ENCODE data around the gene RNPEP. TPM values are rescaled to one million over a fixed set of nuclear protein-coding genes. Genes with fewer than 3 reads are reported as not detected.
A peak's percentile ranks its signal among the peaks of the same experiment; 100 is the strongest.

The RNPEP gene
- total RNA-seq, 1 experiment from 2014 or later: 108 TPM

DNA sequence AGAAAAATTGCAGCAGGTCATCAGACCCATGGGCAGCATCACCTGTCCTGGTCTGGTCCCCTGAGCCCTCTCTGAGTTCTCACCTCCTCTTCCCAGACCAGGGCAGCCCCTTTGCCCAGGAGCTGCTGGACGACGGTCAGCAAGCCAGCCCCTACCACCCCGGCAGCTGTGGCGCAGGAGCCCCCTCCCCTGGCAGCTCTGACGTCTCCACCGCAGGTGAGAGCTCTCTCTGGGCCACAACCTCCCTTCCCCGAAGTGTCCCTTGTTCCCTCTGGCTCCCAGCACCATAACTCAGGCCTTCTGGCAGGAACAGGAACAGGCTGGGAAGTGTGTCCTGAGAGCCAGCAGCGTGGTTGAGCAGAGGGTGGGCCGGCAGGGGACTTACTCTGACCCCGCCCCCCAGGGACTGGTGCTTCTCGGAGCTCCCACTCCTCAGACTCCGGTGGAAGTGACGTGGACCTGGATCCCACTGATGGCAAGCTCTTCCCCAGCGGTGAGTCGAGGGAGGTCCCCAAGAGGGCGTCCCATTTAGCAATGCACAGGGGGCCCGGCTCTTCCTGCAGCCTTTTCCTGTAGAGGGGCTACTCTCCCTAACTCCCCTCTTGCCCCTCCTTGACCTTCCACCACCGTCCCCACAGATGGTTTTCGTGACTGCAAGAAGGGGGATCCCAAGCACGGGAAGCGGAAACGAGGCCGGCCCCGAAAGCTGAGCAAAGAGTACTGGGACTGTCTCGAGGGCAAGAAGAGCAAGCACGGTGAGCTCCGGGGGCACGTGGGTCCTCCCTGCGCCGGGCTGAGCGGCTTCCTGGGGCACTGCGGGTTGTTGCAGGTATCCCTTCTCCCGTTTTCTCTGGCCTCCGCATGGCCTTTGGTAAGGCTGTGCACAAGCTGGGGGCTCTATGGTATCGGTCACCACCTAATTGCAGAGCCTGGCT lies 30.4 kb downstream of the RNPEP start:
- H2AFZ ChIP-seq: no peak overlapping the region
- H3K4me1 ChIP-seq (replicated peaks; ENCODE audit: insufficient read depth): peaks cover 74% of the 10 kb centered on the region
- H3F3A ChIP-seq (ENCODE audit: insufficient read depth, low read depth): peaks cover 84% of the 10 kb centered on the region
- no peaks in the 10 kb centered on the region for H3K27me3 ChIP-seq (ENCODE audit: insufficient read depth, low read depth)
- POLR2A ChIA-PET (ENCODE audit: unreplicated experiment): interaction anchor here (0.6 to 1.5 kb wide), 8 partner anchors 10 to 154 kb away, joined by 3 to 13 read pairs (median 4); no protein-coding TSS in a partner anchor
- CTCF ChIA-PET: no interaction called here
- peaks cover 62% of the 10 kb centered on the region for H4K20me1 ChIP-seq (ENCODE audit: insufficient read depth)
- H3K9me3 ChIP-seq (ENCODE audit: insufficient read depth, low read depth): no peaks in the 10 kb centered on the region
- BruUV-seq (replicated peaks): no TSS peak
- TF ChIP-seq, protein P1, sequence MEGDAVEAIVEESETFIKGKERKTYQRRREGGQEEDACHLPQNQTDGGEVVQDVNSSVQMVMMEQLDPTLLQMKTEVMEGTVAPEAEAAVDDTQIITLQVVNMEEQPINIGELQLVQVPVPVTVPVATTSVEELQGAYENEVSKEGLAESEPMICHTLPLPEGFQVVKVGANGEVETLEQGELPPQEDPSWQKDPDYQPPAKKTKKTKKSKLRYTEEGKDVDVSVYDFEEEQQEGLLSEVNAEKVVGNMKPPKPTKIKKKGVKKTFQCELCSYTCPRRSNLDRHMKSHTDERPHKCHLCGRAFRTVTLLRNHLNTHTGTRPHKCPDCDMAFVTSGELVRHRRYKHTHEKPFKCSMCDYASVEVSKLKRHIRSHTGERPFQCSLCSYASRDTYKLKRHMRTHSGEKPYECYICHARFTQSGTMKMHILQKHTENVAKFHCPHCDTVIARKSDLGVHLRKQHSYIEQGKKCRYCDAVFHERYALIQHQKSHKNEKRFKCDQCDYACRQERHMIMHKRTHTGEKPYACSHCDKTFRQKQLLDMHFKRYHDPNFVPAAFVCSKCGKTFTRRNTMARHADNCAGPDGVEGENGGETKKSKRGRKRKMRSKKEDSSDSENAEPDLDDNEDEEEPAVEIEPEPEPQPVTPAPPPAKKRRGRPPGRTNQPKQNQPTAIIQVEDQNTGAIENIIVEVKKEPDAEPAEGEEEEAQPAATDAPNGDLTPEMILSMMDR (conservative IDR thresholded peaks at IDR 0.05): no peak
- no peak for TF ChIP-seq EZH2 (IDR thresholded peaks at IDR 0.05; ENCODE audit: low read depth)
- H3K4me3 ChIP-seq: peak overlapping the region; percentile 86
- peaks cover 78% of the 10 kb centered on the region for H3K79me2 ChIP-seq (ENCODE audit: low read depth)
- no peak for DNase-seq
- H3K36me3 ChIP-seq (ENCODE audit: low read depth): peaks cover 56% of the 10 kb centered on the region
- no peaks in the 10 kb centered on the region for H3K9me2 ChIP-seq (ENCODE audit: insufficient read depth)
- intact Hi-C loops (cut with micrococcal nuclease; ENCODE audit: unreplicated experiment): no loop called here
- H3K4me2 ChIP-seq: peak overlapping the region; percentile 94
- H3K27ac ChIP-seq: peak overlapping the region; percentile 97

DNA sequence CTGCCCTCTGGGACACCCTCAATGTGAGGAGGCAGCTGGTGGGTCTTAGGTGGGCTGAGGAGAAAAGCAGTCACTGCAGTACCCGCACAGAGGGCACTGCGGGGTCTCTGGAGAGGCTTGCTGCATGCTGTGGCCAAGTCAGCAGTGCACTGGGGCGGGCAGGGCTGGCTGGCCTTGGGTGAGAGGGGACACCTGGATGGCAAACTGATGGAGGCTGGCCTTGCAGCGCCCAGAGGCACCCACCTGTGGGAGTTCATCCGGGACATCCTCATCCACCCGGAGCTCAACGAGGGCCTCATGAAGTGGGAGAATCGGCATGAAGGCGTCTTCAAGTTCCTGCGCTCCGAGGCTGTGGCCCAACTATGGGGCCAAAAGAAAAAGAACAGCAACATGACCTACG lies 31.2 kb downstream of the RNPEP start:
- TF ChIP-seq, protein P1 (conservative IDR thresholded peaks at IDR 0.05): no peak
- no peak for TF ChIP-seq EZH2 (IDR thresholded peaks at IDR 0.05; ENCODE audit: low read depth)
- ChIA-PET POLR2A (ENCODE audit: unreplicated experiment) (interaction anchor here (0.6 kb wide), 1 partner anchor 55 kb away, joined by 3 read pairs; no protein-coding TSS in a partner anchor), CTCF (interaction anchor here (0.5 kb wide), 1 partner anchor 29 kb away, joined by 4 read pairs; no protein-coding TSS in a partner anchor)
- Histone ChIP-seq H3K27ac (peak overlapping the region; percentile 97), H3K36me3 (ENCODE audit: low read depth) (peaks cover 56% of the 10 kb centered on the region), H3K9me3 (ENCODE audit: insufficient read depth, low read depth) (no peaks in the 10 kb centered on the region), H3K4me3 (peak overlapping the region; percentile 86), H3K4me2 (peak overlapping the region; percentile 94), H3K4me1 (replicated peaks; ENCODE audit: insufficient read depth) (peaks cover 74% of the 10 kb centered on the region), H2AFZ (no peak overlapping the region), H3K9me2 (ENCODE audit: insufficient read depth) (no peaks in the 10 kb centered on the region), H3K79me2 (ENCODE audit: low read depth) (peaks cover 76% of the 10 kb centered on the region), H4K20me1 (ENCODE audit: insufficient read depth) (peaks cover 62% of the 10 kb centered on the region), H3K27me3 (ENCODE audit: insufficient read depth, low read depth) (no peaks in the 10 kb centered on the region), H3F3A (ENCODE audit: insufficient read depth, low read depth) (peaks cover 81% of the 10 kb centered on the region)
- intact Hi-C loops (cut with micrococcal nuclease; ENCODE audit: unreplicated experiment): no loop called here
- no TSS peak for BruUV-seq (replicated peaks)
- DNase-seq: no peak

DNA sequence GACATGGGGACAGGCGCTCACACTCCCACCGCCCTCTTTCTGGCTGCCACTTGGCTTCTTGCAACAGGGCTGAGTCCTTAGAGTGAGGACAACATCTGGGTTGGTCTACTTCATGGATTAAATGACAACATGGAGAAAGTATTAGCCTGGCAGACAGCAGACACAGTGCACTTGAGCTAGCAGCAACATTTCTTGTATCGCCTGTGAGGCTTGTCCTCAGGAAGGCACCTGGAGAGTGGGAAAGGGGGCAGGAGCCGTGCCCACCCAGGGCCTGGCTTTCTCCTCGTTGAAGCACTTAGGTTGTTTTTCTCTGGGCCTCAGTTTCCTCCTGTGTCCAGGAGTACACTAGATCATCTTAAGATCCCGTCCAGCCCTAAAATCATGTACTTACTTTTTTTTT lies 31.6 kb downstream of the RNPEP start:
- H3F3A ChIP-seq (ENCODE audit: insufficient read depth, low read depth): peaks cover 79% of the 10 kb centered on the region
- peak overlapping the region; percentile 94 for H3K4me2 ChIP-seq
- intact Hi-C loops (cut with micrococcal nuclease; ENCODE audit: unreplicated experiment): no loop called here
- peaks cover 71% of the 10 kb centered on the region for H3K79me2 ChIP-seq (ENCODE audit: low read depth)
- no peak overlapping the region for H2AFZ ChIP-seq
- CTCF ChIA-PET: interaction anchor here (0.5 kb wide), 1 partner anchor 30 kb away, joined by 4 read pairs; no protein-coding TSS in a partner anchor
- peak overlapping the region; percentile 97 for H3K27ac ChIP-seq
- no peaks in the 10 kb centered on the region for H3K27me3 ChIP-seq (ENCODE audit: insufficient read depth, low read depth)
- H3K9me3 ChIP-seq (ENCODE audit: insufficient read depth, low read depth): no peaks in the 10 kb centered on the region
- peaks cover 62% of the 10 kb centered on the region for H4K20me1 ChIP-seq (ENCODE audit: insufficient read depth)
- no TSS peak for BruUV-seq (replicated peaks)
- H3K9me2 ChIP-seq (ENCODE audit: insufficient read depth): no peaks in the 10 kb centered on the region
- TF ChIP-seq, protein P1 (conservative IDR thresholded peaks at IDR 0.05): no peak
- TF ChIP-seq EZH2 (IDR thresholded peaks at IDR 0.05; ENCODE audit: low read depth): no peak
- H3K4me1 ChIP-seq (replicated peaks; ENCODE audit: insufficient read depth): peaks cover 73% of the 10 kb centered on the region
- no peak for DNase-seq
- POLR2A ChIA-PET (ENCODE audit: unreplicated experiment): no interaction called here
- H3K36me3 ChIP-seq (ENCODE audit: low read depth): peaks cover 56% of the 10 kb centered on the region
- peak overlapping the region; percentile 86 for H3K4me3 ChIP-seq

All from PC-9 (cell line).